Smooth muscle cell (in vitro differentiated cells): ENCODE results near the gene EDA2R. TPM values are rescaled to one million over a fixed set of nuclear protein-coding genes. Genes with fewer than 3 reads are reported as not detected.

Experiments
- DNase-seq: peaks from one replicate; lab custom pipeline; 2025; ENCODE audit not compliant: unreplicated experiment; lab: John Stamatoyannopoulos, UW
- H2AFZ ChIP-seq: fragments of 200-600 bp; sonication (generic); 2 replicates; pipeline ENCODE4 v1.6.0; 2016; ENCODE audit warnings: antibody characterized with exemption, low read depth, mild to moderate bottlenecking
- H3F3A ChIP-seq: fragments of 200-600 bp; sonication (generic); 2 replicates; pipeline ENCODE4 v1.6.0; 2017; ENCODE audit warnings: antibody characterized with exemption, low read depth
- H3K27ac ChIP-seq: fragments of 200-600 bp; sonication (generic); 2 replicates; pipeline ENCODE4 v1.5.1; 2016; ENCODE audit warnings: low read depth, mild to moderate bottlenecking
- H3K27me3 ChIP-seq: fragments of 200-600 bp; sonication (generic); 2 replicates; pipeline ENCODE4 v1.6.1; 2016; ENCODE audit warnings: low read depth, mild to moderate bottlenecking
- H3K36me3 ChIP-seq: fragments of 200-600 bp; sonication (generic); 2 replicates; pipeline ENCODE4 v1.5.1; 2016; ENCODE audit warnings: low read depth
- H3K4me1 ChIP-seq: fragments of 200-600 bp; sonication (generic); 2 replicates; pipeline ENCODE4 v1.5.1; 2016; ENCODE audit warnings: low read depth
- H3K4me2 ChIP-seq: fragments of 200-600 bp; sonication (generic); 2 replicates; pipeline ENCODE4 v1.6.0; 2016; ENCODE audit warnings: mild to moderate bottlenecking
- H3K4me3 ChIP-seq: fragments of 200-600 bp; sonication (generic); 2 replicates; pipeline ENCODE4 v1.5.1; 2016; ENCODE audit warnings: mild to moderate bottlenecking
- H3K79me2 ChIP-seq: fragments of 200-600 bp; sonication (generic); 2 replicates; pipeline ENCODE4 v1.6.0; 2016; ENCODE audit warnings: low read depth, mild to moderate bottlenecking
- H3K9ac ChIP-seq: fragments of 200-600 bp; sonication (generic); 2 replicates; pipeline ENCODE4 v1.6.0; 2016; ENCODE audit warnings: low read depth
- H3K9me3 ChIP-seq: fragments of 200-600 bp; sonication (generic); replicated peaks from 2 replicates; pipeline ENCODE4 v1.5.1; 2016; ENCODE audit warnings: low read depth
- H4K20me1 ChIP-seq: fragments of 200-600 bp; sonication (generic); 2 replicates; pipeline ENCODE4 v1.6.0; 2016; ENCODE audit warnings: low read depth
- WGBS: methylation state at CpG from one replicate; pipeline ENCODE4 v1.1.7; 2016; ENCODE audit warnings: low lambda C conversion rate; 5-methylcytosine and 5-hydroxymethylcytosine counted together
- polyA plus RNA-seq: library from polyadenylated mRNA; unstranded; fragments of >200 nt; fragmentation: Nextera tagmentation; extraction: Ambion mirVana; gene quantifications from 2 replicates; pipeline ENCODE4 v1.2.1, GENCODE V29; 2016
- total RNA-seq: library from RNA; depleted of rRNA; stranded (reverse); fragments of >200 nt; gene quantifications from 2 replicates; pipeline ENCODE4 v1.2.3, GENCODE V29; 2014
- TF ChIP-seq, protein P1 (sequence below): fragments of 200-600 bp; sonication (generic); IDR thresholded peaks from 2 replicates; pipeline ENCODE4 v1.5.1; 2017; ENCODE audit warnings: borderline replicate concordance, mild to moderate bottlenecking, antibody characterized with exemption; ENCODE audit not compliant: insufficient read depth, poor library complexity, severe bottlenecking

EDA2R gene
- total and polyA plus RNA-seq, 2 experiments from 2014 or later: 4.3 to 7.6 TPM

DNA sequence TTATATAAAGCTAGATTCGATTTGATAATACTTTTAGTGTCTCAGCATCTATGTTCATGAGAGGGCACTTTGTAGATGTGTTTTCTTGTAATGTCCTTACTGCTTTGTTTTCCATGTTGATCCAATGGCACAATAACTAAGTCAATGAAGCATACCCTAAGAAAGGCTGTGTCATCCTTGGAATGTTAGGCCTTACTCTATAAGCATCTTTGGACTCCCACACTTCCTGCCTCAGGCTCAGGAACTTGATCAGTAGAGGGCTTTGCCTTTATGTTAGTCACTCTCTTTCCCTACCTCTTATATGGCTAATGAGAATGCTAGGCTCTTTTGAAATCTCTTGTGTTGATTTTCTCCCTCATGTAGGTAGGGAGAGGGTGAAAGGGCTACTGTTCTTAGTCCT is 33.2 kb upstream of the EDA2R start:
- Histone ChIP-seq H3K27me3 (no peaks in the 10 kb centered on the region), H3F3A (no peaks in the 10 kb centered on the region), H3K4me1 (no peaks in the 10 kb centered on the region), H3K4me3 (no peak overlapping the region), H3K27ac (no peak overlapping the region), H2AFZ (no peak overlapping the region), H3K36me3 (no peaks in the 10 kb centered on the region), H3K79me2 (no peaks in the 10 kb centered on the region), H4K20me1 (no peaks in the 10 kb centered on the region), H3K4me2 (no peak overlapping the region), H3K9me3 (peaks cover 3% of the 10 kb centered on the region), H3K9ac (no peak overlapping the region)
- 67% methylated on average over 1 of the region's 1 CpG for WGBS
- DNase-seq: no peak
- TF ChIP-seq, protein P1, sequence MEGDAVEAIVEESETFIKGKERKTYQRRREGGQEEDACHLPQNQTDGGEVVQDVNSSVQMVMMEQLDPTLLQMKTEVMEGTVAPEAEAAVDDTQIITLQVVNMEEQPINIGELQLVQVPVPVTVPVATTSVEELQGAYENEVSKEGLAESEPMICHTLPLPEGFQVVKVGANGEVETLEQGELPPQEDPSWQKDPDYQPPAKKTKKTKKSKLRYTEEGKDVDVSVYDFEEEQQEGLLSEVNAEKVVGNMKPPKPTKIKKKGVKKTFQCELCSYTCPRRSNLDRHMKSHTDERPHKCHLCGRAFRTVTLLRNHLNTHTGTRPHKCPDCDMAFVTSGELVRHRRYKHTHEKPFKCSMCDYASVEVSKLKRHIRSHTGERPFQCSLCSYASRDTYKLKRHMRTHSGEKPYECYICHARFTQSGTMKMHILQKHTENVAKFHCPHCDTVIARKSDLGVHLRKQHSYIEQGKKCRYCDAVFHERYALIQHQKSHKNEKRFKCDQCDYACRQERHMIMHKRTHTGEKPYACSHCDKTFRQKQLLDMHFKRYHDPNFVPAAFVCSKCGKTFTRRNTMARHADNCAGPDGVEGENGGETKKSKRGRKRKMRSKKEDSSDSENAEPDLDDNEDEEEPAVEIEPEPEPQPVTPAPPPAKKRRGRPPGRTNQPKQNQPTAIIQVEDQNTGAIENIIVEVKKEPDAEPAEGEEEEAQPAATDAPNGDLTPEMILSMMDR: no peak

DNA sequence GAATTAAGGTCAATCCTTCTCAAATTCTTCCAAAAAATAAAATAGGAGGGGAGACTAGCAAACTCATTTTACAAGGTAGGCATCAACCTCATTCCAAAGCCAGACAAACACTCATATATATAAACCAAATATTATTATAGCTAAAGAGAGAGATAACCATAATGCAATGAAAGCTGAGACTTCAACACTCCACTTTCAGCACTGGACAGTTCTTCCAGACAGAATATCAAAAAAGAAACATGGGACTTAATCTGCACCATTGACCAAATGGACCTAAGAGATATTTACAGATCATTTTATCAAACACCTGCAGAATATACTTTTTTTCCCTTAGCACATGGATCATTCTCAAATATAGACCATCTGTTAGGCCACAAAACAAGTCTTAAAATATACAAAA is 15.5 kb upstream of the EDA2R start:
- no peak overlapping the region for H3K27ac ChIP-seq
- no peaks in the 10 kb centered on the region for H3K4me1 ChIP-seq
- no peaks in the 10 kb centered on the region for H3K9me3 ChIP-seq
- no peak overlapping the region for H3K9ac ChIP-seq
- no peak for DNase-seq
- H3K36me3 ChIP-seq: no peaks in the 10 kb centered on the region
- no peaks in the 10 kb centered on the region for H3F3A ChIP-seq
- no peak overlapping the region for H3K4me3 ChIP-seq
- no peaks in the 10 kb centered on the region for H4K20me1 ChIP-seq
- TF ChIP-seq, protein P1: no peak
- H3K79me2 ChIP-seq: no peaks in the 10 kb centered on the region
- no peak overlapping the region for H3K4me2 ChIP-seq
- H2AFZ ChIP-seq: no peak overlapping the region
- no peaks in the 10 kb centered on the region for H3K27me3 ChIP-seq

GRCh38 chrX:66635360-66635759 is 3.5 kb downstream of the EDA2R start:
- Histone ChIP-seq H3K4me3 (no peak overlapping the region), H3F3A (no peaks in the 10 kb centered on the region), H4K20me1 (peaks cover 35% of the 10 kb centered on the region), H2AFZ (no peak overlapping the region), H3K9ac (no peak overlapping the region), H3K27me3 (no peaks in the 10 kb centered on the region), H3K4me1 (peaks cover 3% of the 10 kb centered on the region), H3K27ac (peak overlapping the region; percentile 64), H3K79me2 (peaks cover 21% of the 10 kb centered on the region), H3K9me3 (no peaks in the 10 kb centered on the region), H3K36me3 (no peaks in the 10 kb centered on the region), H3K4me2 (peak overlapping the region; percentile 48)
- TF ChIP-seq, protein P1: no peak
- WGBS: 35% methylated on average over 2 of the region's 2 CpGs
- DNase-seq: no peak

GRCh38 chrX:66634272-66634671 is 4.6 kb downstream of the EDA2R start:
- no peak for DNase-seq
- peak overlapping the region; percentile 64 for H3K27ac ChIP-seq
- H3K36me3 ChIP-seq: no peaks in the 10 kb centered on the region
- peaks cover 29% of the 10 kb centered on the region for H3K79me2 ChIP-seq
- no peak overlapping the region for H3K4me3 ChIP-seq
- TF ChIP-seq, protein P1: no peak
- no peaks in the 10 kb centered on the region for H3K4me1 ChIP-seq
- H3K9ac ChIP-seq: no peak overlapping the region
- H2AFZ ChIP-seq: no peak overlapping the region
- peaks cover 44% of the 10 kb centered on the region for H4K20me1 ChIP-seq
- H3K4me2 ChIP-seq: peak overlapping the region; percentile 48
- no peaks in the 10 kb centered on the region for H3K27me3 ChIP-seq
- H3F3A ChIP-seq: no peaks in the 10 kb centered on the region
- H3K9me3 ChIP-seq: peaks cover 3% of the 10 kb centered on the region
